Epithelial cell of esophagus (primary cell): Measurements from ENCODE around the gene NOTO.
A peak's percentile ranks its signal among the peaks of the same experiment; 100 is the strongest.

Experiments used
- DNase-seq: peaks from one replicate; pipeline ENCODE4 v3.0.0; 2010; ENCODE audit warnings: low read depth
- H3K4me3 ChIP-seq: 2 replicates; pipeline ENCODE4 v1.5.1; 2011; ENCODE audit warnings: mild to moderate bottlenecking, low read length, control low read depth
- CTCF ChIP-seq: IDR thresholded peaks from 2 replicates; pipeline ENCODE4 v1.5.1; 2011; ENCODE audit warnings: low read depth, mild to moderate bottlenecking, low read length, control low read depth, inconsistent platforms; ENCODE audit not compliant: insufficient read depth; ENCODE audit errors: missing control alignments

The NOTO gene

GRCh38 chr2:73214120-73215035, 12.0 kb downstream of the NOTO start, which contains the start of gene SMYD5:
SMYD5 (plus strand) TSS chr2:73214245; CDS start chr2:73214267, 22 bp downstream.
- DNase-seq = peak; percentile 77
- TF ChIP-seq CTCF = no peak
- H3K4me3 ChIP-seq = peak within 1 kb of the TSS; percentile 78

- TF ChIP-seq CTCF = no peak
- peak overlapping the region; percentile 78 for H3K4me3 ChIP-seq
- no peak for DNase-seq
Observed at GRCh38 chr2:73215254-73215653, 12.9 kb downstream of the NOTO start.

GRCh38 chr2:73217160-73217559, 14.8 kb downstream of the NOTO start:
- no peak for TF ChIP-seq CTCF
- DNase-seq = no peak
- H3K4me3 ChIP-seq = no peak overlapping the region

GRCh38 chr2:73217826-73218225, 15.5 kb downstream of the NOTO start:
- TF ChIP-seq CTCF = no peak
- H3K4me3 ChIP-seq = no peak overlapping the region
- DNase-seq = peak; percentile 52

GRCh38 chr2:73218298-73218697, 15.9 kb downstream of the NOTO start:
- DNase-seq = peak; percentile 59
- H3K4me3 ChIP-seq = no peak overlapping the region
- no peak for TF ChIP-seq CTCF

- TF ChIP-seq CTCF = no peak
- H3K4me3 ChIP-seq = no peak overlapping the region
- no peak for DNase-seq
Observed at GRCh38 chr2:73223821-73224220, 21.4 kb downstream of the NOTO start.
